Omental fat pad (tissue), 4 donors: ENCODE results near the gene ARID3B. TPM values are rescaled to one million over a fixed set of nuclear protein-coding genes. Genes with fewer than 3 reads are reported as not detected.

Experiments
- ATAC-seq: fragments of 150-250 bp; one replicate; pipeline ENCODE4 v1.9.1; 2016; ENCODE audit warnings: mild to moderate bottlenecking, moderate library complexity; ENCODE audit not compliant: low FRiP score
- DNase-seq: peaks from one replicate; pipeline ENCODE4 v3.0.0-alpha.2; 2019; ENCODE audit warnings: low spot score
- CTCF ChIP-seq, 3 donors: fragments of 450-650 bp; IDR thresholded peaks; one replicate each; pipeline ENCODE4 v1.5.1; 2016 to 2017; ENCODE audit warnings: antibody characterized with exemption in 3 of 3, mild to moderate bottlenecking in 3 of 3, moderate library complexity in 2 of 3
- total RNA-seq, 4 donors: library from RNA; depleted of rRNA; stranded (reverse); fragments of >200 nt; gene quantifications; one replicate each; pipeline ENCODE4 v1.1.0, GENCODE V29; 2016

ARID3B gene
- total RNA-seq, 4 donors from 2014 or later, result 2.2 to 16.9 (median 4.3) TPM

GRCh38 chr15:74619916-74620635 lies 79.1 kb downstream of the ARID3B start:
- ATAC-seq (no peak), DNase-seq (no peak)
- no peak for TF ChIP-seq CTCF (IDR thresholded peaks at IDR 0.05)

GRCh38 chr15:74620636-74621545 lies 79.9 kb downstream of the ARID3B start:
- TF ChIP-seq CTCF (IDR thresholded peaks at IDR 0.05), result no peak
- ATAC-seq (peak; percentile 21), DNase-seq (no peak)

GRCh38 chr15:74621546-74621920 lies 80.5 kb downstream of the ARID3B start:
- ATAC-seq (no peak), DNase-seq (no peak)
- no peak for TF ChIP-seq CTCF (IDR thresholded peaks at IDR 0.05)

- TF ChIP-seq CTCF (IDR thresholded peaks at IDR 0.05), result no peak
- ATAC-seq (no peak), DNase-seq (no peak)
These were observed 80.9 kb downstream of the ARID3B start for GRCh38 chr15:74621936-74622335.

GRCh38 chr15:74622758-74623157 lies 81.7 kb downstream of the ARID3B start:
- DNase-seq (no peak), ATAC-seq (no peak)
- TF ChIP-seq CTCF (IDR thresholded peaks at IDR 0.05), result no peak

GRCh38 chr15:74624020-74624602 lies 83.1 kb downstream of the ARID3B start:
- ATAC-seq (no peak), DNase-seq (no peak)
- TF ChIP-seq CTCF (IDR thresholded peaks at IDR 0.05), result no peak
